PFSK-1 (cell line): Measurements from ENCODE around the gene CMBL.

Experiments
- POLR2AphosphoS5 ChIP-seq: IDR thresholded peaks from 2 replicates; pipeline ENCODE4 v1.6.1; 2012; ENCODE audit warnings: low read depth, mild to moderate bottlenecking, control low read depth, low read length, moderate library complexity
- TAF1 ChIP-seq: IDR thresholded peaks from 2 replicates; pipeline ENCODE4 v1.6.1; 2012; ENCODE audit warnings: low read length, control low read depth, borderline replicate concordance; ENCODE audit not compliant: insufficient read depth
- TF ChIP-seq, protein P1 (sequence below), 2 experiments: IDR thresholded peaks; 2 replicates each; pipeline versions ENCODE4 v1.6.1 to v1.8.0; 2011 to 2012; ENCODE audit warnings: low read depth in 2 of 2, low read length in 2 of 2, control low read depth in 1 of 2, inconsistent platforms in 1 of 2, mild to moderate bottlenecking in 1 of 2, moderate library complexity in 1 of 2; ENCODE audit not compliant: insufficient read depth in 1 of 2

DNA sequence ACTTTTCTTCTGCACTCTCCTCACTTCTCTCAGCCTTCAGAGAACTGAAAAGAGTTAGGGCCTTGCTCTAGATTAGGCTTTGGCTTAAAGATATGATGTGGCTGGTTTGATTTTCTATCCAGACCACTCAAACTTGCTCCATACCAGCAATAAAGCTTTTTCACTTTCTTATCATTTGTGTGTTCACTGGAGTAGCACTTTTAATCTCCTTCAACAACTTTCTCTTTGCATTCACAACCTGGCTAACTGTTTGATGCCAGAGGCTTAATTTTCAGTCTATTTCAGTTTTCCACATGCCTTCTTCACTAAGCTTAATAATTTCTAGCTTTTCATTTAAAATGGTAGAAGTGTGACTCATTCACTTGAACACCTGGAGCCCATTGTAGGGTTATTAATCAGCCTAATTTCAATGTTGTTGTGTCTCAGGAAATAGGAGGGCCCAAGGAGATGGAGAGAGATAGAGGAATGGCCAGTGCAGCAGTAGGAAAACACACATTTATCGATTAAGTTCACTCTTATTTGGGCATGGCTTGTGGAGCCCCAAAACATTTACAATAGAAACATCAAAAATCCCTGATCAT, 64.0 kb downstream of the CMBL start:
- TF ChIP-seq POLR2AphosphoS5 (no peak), TAF1 (no peak)
- TF ChIP-seq, protein P1, sequence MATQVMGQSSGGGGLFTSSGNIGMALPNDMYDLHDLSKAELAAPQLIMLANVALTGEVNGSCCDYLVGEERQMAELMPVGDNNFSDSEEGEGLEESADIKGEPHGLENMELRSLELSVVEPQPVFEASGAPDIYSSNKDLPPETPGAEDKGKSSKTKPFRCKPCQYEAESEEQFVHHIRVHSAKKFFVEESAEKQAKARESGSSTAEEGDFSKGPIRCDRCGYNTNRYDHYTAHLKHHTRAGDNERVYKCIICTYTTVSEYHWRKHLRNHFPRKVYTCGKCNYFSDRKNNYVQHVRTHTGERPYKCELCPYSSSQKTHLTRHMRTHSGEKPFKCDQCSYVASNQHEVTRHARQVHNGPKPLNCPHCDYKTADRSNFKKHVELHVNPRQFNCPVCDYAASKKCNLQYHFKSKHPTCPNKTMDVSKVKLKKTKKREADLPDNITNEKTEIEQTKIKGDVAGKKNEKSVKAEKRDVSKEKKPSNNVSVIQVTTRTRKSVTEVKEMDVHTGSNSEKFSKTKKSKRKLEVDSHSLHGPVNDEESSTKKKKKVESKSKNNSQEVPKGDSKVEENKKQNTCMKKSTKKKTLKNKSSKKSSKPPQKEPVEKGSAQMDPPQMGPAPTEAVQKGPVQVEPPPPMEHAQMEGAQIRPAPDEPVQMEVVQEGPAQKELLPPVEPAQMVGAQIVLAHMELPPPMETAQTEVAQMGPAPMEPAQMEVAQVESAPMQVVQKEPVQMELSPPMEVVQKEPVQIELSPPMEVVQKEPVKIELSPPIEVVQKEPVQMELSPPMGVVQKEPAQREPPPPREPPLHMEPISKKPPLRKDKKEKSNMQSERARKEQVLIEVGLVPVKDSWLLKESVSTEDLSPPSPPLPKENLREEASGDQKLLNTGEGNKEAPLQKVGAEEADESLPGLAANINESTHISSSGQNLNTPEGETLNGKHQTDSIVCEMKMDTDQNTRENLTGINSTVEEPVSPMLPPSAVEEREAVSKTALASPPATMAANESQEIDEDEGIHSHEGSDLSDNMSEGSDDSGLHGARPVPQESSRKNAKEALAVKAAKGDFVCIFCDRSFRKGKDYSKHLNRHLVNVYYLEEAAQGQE (IDR thresholded peaks at IDR 0.05; ENCODE audit: insufficient read depth in 1 of 2, low read depth in 2 of 2, low read length in 2 of 2) = no peak
